GM19468 (cell line): ENCODE data around the gene CRPPA.
"Not testable (repeated sequence)": the region's sequence is repeated elsewhere in the genome, so short reads cannot be mapped to it uniquely, and the experiment has no call there.

Source experiments
- ATAC-seq: cut with Tn5 transposase; IDR thresholded peaks from one replicate; pipeline ENCODE4 v1.9.1; 2021; ENCODE audit warnings: mild to moderate bottlenecking, moderate library complexity, moderate number of reproducible peaks; ENCODE audit not compliant: unreplicated experiment; ENCODE audit errors: extremely low read depth

CRPPA gene

GRCh38 chr7:16399265-16399831, 22.0 kb downstream of the CRPPA start:
- no peak for ATAC-seq

DNA sequence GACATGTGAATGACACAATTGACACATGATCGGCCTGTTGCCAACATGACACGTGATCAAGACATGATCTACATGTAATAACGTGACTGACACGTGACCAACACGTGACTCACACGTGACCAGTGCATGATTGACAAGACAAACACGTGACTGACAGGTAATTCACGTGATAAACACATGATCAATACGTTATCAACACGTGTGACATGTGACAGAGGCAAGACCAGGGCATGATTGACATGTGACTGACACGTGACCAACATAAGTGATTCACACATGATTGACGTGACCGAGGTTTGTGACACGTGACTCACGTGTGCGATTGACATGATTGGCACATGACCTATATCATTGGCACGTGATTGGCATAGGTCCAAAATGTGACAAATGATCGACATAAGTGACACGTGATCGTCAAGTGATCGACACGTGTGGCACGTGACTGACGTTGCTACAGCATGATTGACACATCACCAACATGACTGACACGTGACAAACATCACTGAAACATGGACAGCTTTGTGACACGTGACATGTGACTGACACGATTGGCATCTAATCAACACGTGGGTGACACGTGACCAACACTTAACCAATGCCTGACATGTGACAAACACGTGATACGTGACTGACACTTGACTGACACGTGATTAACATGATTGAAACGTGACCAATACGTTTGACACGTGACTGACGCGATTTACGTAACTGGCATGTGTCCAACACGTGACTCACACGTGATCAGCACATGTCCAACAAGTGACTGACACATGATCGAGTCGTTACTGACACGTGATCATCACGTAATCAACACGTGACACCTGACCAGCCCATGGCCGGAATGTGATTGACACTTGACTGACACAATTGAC, 23.0 kb downstream of the CRPPA start:
- ATAC-seq, result no peak

GRCh38 chr7:16397501-16398145, 23.7 kb downstream of the CRPPA start:
- no peak for ATAC-seq

DNA sequence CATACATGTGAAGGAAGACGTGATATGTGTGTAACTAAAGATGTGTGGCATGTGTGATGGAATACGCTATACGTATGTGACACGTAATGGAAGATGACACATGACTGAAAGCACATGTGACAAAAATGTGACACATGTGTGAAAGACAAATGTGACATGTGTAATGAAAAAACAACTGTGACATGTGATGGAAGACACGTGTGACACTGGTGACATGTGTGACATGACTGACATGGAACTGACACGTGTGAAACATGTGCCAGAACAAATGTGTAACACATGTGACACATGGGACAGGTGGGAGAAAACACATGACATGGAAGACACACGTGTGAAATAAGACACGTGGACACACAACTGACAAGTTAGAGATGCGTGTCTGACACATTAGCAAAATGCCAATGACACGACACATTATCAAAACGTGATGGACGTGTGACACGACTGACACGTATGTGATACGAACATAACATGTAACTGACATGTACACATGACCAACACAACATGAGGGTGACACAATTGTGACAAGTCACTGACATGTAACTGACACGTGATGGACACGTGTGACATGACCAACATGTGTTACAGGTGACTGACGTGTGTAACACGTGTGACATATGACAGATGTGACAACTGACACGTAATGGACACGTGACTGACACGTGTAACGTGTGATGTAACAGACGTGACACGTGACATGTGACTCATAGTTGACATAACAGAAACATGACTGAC, 24.4 kb downstream of the CRPPA start:
- ATAC-seq, result no peak

GRCh38 chr7:16395121-16395520, 26.2 kb downstream of the CRPPA start:
- ATAC-seq, result no peak

DNA sequence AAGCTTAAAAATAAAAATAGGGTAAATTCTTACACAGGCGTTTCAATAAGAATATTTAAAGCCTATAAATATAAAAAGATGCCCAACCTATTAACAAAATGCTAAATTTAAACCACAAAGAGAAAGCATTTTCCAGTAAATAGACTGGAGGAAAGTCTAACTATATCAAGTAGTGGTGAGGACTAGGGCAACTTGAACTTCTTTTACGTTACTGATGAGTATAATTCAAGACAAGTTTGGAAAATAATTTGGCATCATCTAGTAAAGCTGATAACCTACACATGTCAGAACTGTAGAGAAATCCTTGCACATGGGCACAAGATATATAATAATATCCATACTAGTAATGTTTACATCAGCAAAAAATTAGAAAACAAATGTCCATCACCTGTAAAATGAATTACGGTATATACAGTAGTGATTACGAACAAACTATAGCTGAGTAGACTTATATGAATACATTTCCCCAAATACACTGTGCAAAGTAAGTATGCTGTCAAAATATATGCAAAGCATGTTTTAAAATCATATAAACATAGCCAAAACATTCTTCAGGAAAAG, 27.4 kb downstream of the CRPPA start:
- ATAC-seq, result no peak

DNA sequence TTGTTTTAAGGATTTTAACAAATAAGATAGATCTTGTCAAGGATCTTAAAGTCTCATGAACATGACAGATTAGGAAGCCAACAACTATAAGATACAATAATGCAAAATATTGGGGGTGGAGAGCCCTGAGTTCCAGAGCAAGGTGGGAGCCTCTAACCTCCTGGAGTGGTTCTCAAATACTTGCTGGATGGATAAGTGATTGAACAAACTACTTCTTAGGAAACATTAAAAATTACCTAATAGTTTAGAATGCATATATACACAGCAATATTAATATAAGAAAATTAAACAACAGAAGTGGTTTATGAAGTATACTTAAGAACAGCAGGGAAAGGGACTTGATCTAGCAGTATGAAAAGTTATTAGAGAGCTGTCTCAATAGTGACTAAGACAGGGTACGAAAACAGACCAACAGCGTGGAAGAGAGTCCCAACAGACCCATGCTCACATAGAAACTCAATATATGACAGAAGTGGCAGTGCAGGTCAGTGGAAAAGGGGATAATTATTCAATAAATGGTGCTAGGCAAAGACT, 28.3 kb downstream of the CRPPA start:
- ATAC-seq, result no peak

- ATAC-seq, result not testable (repeated sequence)
Observed at GRCh38 chr7:16383786-16384185, 37.6 kb downstream of the CRPPA start.

GRCh38 chr7:16383103-16383502, 38.2 kb downstream of the CRPPA start:
- not testable (repeated sequence) for ATAC-seq
